GM18868 (cell line): ENCODE results near the gene MED12L.
A peak's percentile ranks its signal among the peaks of the same experiment; 100 is the strongest.

ENCODE experiments used
- ATAC-seq: cut with Tn5 transposase; IDR thresholded peaks from one replicate; pipeline ENCODE4 v1.9.1; 2021; ENCODE audit warnings: mild to moderate bottlenecking, moderate library complexity; ENCODE audit not compliant: unreplicated experiment

The MED12L gene

GRCh38 chr3:151316267-151316991, 231.0 kb downstream of the MED12L start, which contains the start of gene GPR87:
GPR87 (minus strand) TSS chr3:151316820; CDS start chr3:151300100, 16,720 bp downstream.
- peak; percentile 75 for ATAC-seq

GRCh38 chr3:151318313-151318712, 232.8 kb downstream of the MED12L start:
- no peak for ATAC-seq

- ATAC-seq: no peak
These were observed 233.5 kb downstream of the MED12L start for GRCh38 chr3:151318991-151319390.

GRCh38 chr3:151319628-151320027, 234.2 kb downstream of the MED12L start:
- ATAC-seq: no peak

GRCh38 chr3:151320131-151320530, 234.7 kb downstream of the MED12L start:
- no peak for ATAC-seq

GRCh38 chr3:151321526-151321925, 236.1 kb downstream of the MED12L start:
- ATAC-seq: no peak

- ATAC-seq: no peak
These were observed 237.0 kb downstream of the MED12L start for GRCh38 chr3:151322511-151322910.

GRCh38 chr3:151327571-151328198, 242.2 kb downstream of the MED12L start:
- no peak for ATAC-seq

- ATAC-seq: peak; percentile 55
These were observed 243.0 kb downstream of the MED12L start for GRCh38 chr3:151328298-151328995.

GRCh38 chr3:151329363-151329762, 243.9 kb downstream of the MED12L start, which contains the start of gene P2RY13:
P2RY13 (minus strand) TSS chr3:151329549; CDS start chr3:151329528, 21 bp downstream.
- no peak for ATAC-seq

GRCh38 chr3:151330379-151330778, 244.9 kb downstream of the MED12L start:
- no peak for ATAC-seq

- no peak for ATAC-seq
These were observed 245.4 kb downstream of the MED12L start for GRCh38 chr3:151330899-151331298.

GRCh38 chr3:151331696-151332095, 246.2 kb downstream of the MED12L start:
- ATAC-seq: no peak

GRCh38 chr3:151345859-151346258, 260.4 kb downstream of the MED12L start:
- ATAC-seq: no peak

- ATAC-seq: no peak
These were observed 260.8 kb downstream of the MED12L start for GRCh38 chr3:151346292-151346691.

GRCh38 chr3:151347432-151347831, 262.0 kb downstream of the MED12L start:
- ATAC-seq: peak; percentile 33

GRCh38 chr3:151350656-151351055, 265.2 kb downstream of the MED12L start:
- ATAC-seq: no peak

- ATAC-seq: peak; percentile 83
These were observed 265.8 kb downstream of the MED12L start for GRCh38 chr3:151351219-151351618.

- peak; percentile 26 for ATAC-seq
These were observed 266.2 kb downstream of the MED12L start for GRCh38 chr3:151351648-151352047.

- ATAC-seq: peak; percentile 59
These were observed 271.5 kb downstream of the MED12L start for GRCh38 chr3:151356794-151357462.

- no peak for ATAC-seq
These were observed 272.0 kb downstream of the MED12L start for GRCh38 chr3:151357463-151357850.
